GM19099 (cell line): Measurements from ENCODE around the gene LENG1.

Experiments
- POLR2A ChIP-seq: IDR thresholded peaks from 3 replicates; pipeline ENCODE4 v1.6.1; 2011; ENCODE audit warnings: low read depth; ENCODE audit not compliant: insufficient read length; ENCODE audit errors: extremely low read depth

LENG1 gene

GRCh38 chr19:54191811-54192453 lies 32.4 kb upstream of the LENG1 start:
- no peak for TF ChIP-seq POLR2A

GRCh38 chr19:54191011-54191810 lies 31.7 kb upstream of the LENG1 start, which contains the start of gene TSEN34:
Gene TSEN34, plus strand, starts transcription at chr19:54191308. Its CDS starts 57 bp downstream, at chr19:54191365.
- TF ChIP-seq POLR2A = peak; percentile 75

- TF ChIP-seq POLR2A = no peak
Measured at GRCh38 chr19:54190503-54191010, 31.0 kb upstream of the LENG1 start.

GRCh38 chr19:54189735-54190502 lies 30.4 kb upstream of the LENG1 start:
- TF ChIP-seq POLR2A = peak; percentile 75

GRCh38 chr19:54189145-54189734 lies 29.7 kb upstream of the LENG1 start, which contains the start of gene MBOAT7:
Gene MBOAT7, minus strand, starts transcription at chr19:54189580. Its CDS starts 1,072 bp downstream, at chr19:54188508.
- TF ChIP-seq POLR2A = peak; percentile 50

- no peak for TF ChIP-seq POLR2A
Measured at GRCh38 chr19:54188215-54188871, 28.8 kb upstream of the LENG1 start.

- TF ChIP-seq POLR2A = no peak
Measured at GRCh38 chr19:54186934-54187381, 27.4 kb upstream of the LENG1 start.

GRCh38 chr19:54186351-54186750 lies 26.8 kb upstream of the LENG1 start:
- TF ChIP-seq POLR2A = no peak

GRCh38 chr19:54183431-54183830 lies 23.9 kb upstream of the LENG1 start:
- TF ChIP-seq POLR2A = no peak

- no peak for TF ChIP-seq POLR2A
Measured at GRCh38 chr19:54180691-54181091, 21.2 kb upstream of the LENG1 start.

GRCh38 chr19:54179921-54180461 lies 20.5 kb upstream of the LENG1 start:
- no peak for TF ChIP-seq POLR2A

- no peak for TF ChIP-seq POLR2A
Measured at GRCh38 chr19:54179262-54179852, 19.8 kb upstream of the LENG1 start.

GRCh38 chr19:54178581-54179261 lies 19.2 kb upstream of the LENG1 start:
- no peak for TF ChIP-seq POLR2A
